SH-SY5Y (cell line): ENCODE results near the gene KCNT2.

Experiments
- GATA2 ChIP-seq: IDR thresholded peaks from 2 replicates; pipeline ENCODE4 v1.6.1; 2011; ENCODE audit warnings: mild to moderate bottlenecking, low read depth, low read length
- GATA3 ChIP-seq: IDR thresholded peaks from 2 replicates; pipeline ENCODE4 v1.6.1; 2011; ENCODE audit warnings: low read depth, mild to moderate bottlenecking, low read length, moderate library complexity

- no peak for TF ChIP-seq GATA2
- TF ChIP-seq GATA3 = no peak
Measured at GRCh38 chr1:196387766-196388165, 220.5 kb downstream of the KCNT2 start.
